ENCODE data around the gene EXD3. TPM values are rescaled to one million over a fixed set of nuclear protein-coding genes. Genes with fewer than 3 reads are reported as not detected.
A peak's percentile ranks its signal among the peaks of the same experiment; 100 is the strongest.

The EXD3 gene
- polyA plus RNA-seq, 2 of the 4 experiments (the other 2 are of a cell fraction) = 3.4 to 4.5 TPM

- Histone ChIP-seq H3K9me3 (no peaks in the 10 kb centered on the region), H3K4me2 (no peak overlapping the region), H3K27ac (no peak overlapping the region), H3K4me3 (no peak overlapping the region), H3K4me1 (no peaks in the 10 kb centered on the region)
- FAIRE-seq (no peak), DNase-seq (ENCODE audit: low read depth in 1 of 2, low spot score in 1 of 2) (no peak), ATAC-seq (peak; percentile 11 to 16; a peak in 2 of 6 replicates)
- TF ChIP-seq CHD4 (IDR thresholded peaks at IDR 0.05; ENCODE audit: borderline replicate concordance) (no peak), TP53 (CRISPR knock-in tag; IDR thresholded peaks at IDR 0.05) (no peak), ESRRA (IDR thresholded peaks at IDR 0.05; ENCODE audit: borderline replicate concordance, low read length) (no peak), HES2 (IDR thresholded peaks at IDR 0.05) (no peak), USF2 (IDR thresholded peaks at IDR 0.05) (no peak), RNF2 (IDR thresholded peaks at IDR 0.05; ENCODE audit: borderline replicate concordance, low read depth) (no peak), CTCF (IDR thresholded peaks at IDR 0.05) (no peak), NFE2L2 (conservative IDR thresholded peaks at IDR 0.05; ENCODE audit: low read length) (no peak), EP300 (IDR thresholded peaks at IDR 0.05) (no peak), TFCP2L1 (CRISPR knock-in tag; IDR thresholded peaks at IDR 0.05) (no peak), NPAS2 (CRISPR knock-in tag; IDR thresholded peaks at IDR 0.05; ENCODE audit: borderline replicate concordance) (no peak), ZFP36 (IDR thresholded peaks at IDR 0.05; ENCODE audit: borderline replicate concordance, partially characterized antibody) (no peak), EHMT2 (IDR thresholded peaks at IDR 0.05; ENCODE audit: low read depth) (no peak), HOXB5 (CRISPR knock-in tag; IDR thresholded peaks at IDR 0.05) (no peak), EHF (CRISPR knock-in tag; IDR thresholded peaks at IDR 0.05) (no peak)
- CTCF ChIA-PET = interaction anchor here (1.0 to 1.1 kb wide), 3 partner anchors 9 to 81 kb away, joined by 3 to 4 read pairs (median 3); partner anchors contain the start of genes EXD3, NOXA1 and NRARP
- WGBS (ENCODE audit: missing lambda C conversion rate) = 65% methylated on average over 16 of the region's 27 CpGs
- POLR2A ChIA-PET = interaction anchor here (0.6 kb wide), 1 partner anchor 71 kb away, joined by 3 read pairs; no protein-coding TSS in a partner anchor
Measured at GRCh38 chr9:137383081-137383783, 39.7 kb downstream of the EXD3 start.

GRCh38 chr9:137382444-137383080 is 40.4 kb downstream of the EXD3 start:
- TF ChIP-seq RAD21 (conservative IDR thresholded peaks at IDR 0.05 in 1 of 2, IDR thresholded peaks at IDR 0.05 in 1 of 2) = no peak
- no peak for TF ChIP-seq MAFK (IDR thresholded peaks at IDR 0.05; ENCODE audit: partially characterized antibody)
- no peak for TF ChIP-seq SMC3 (IDR thresholded peaks at IDR 0.05)
- no peak for TF ChIP-seq NFE2L2 (conservative IDR thresholded peaks at IDR 0.05; ENCODE audit: low read length)
- no peak for TF ChIP-seq PBX3 (IDR thresholded peaks at IDR 0.05)
- no peak for TF ChIP-seq EHMT2 (IDR thresholded peaks at IDR 0.05; ENCODE audit: low read depth)
- no peak for TF ChIP-seq CTCF (IDR thresholded peaks at IDR 0.05)
- 81% methylated on average over 12 of the region's 25 CpGs for WGBS (ENCODE audit: missing lambda C conversion rate)

More at GRCh38 chr9:137382444-137383080, 40.4 kb downstream of the EXD3 start:
- Histone ChIP-seq H3K9me3 (no peaks in the 10 kb centered on the region), H3K27ac (no peak overlapping the region), H3K4me1 (no peaks in the 10 kb centered on the region), H3K4me2 (no peak overlapping the region), H3K4me3 (no peak overlapping the region)
- CTCF ChIA-PET = interaction anchor here (1.0 to 1.1 kb wide), 2 partner anchors 41 to 81 kb away, joined by 3 to 4 read pairs; partner anchors contain the start of genes EXD3, NOXA1 and NRARP
- FAIRE-seq = no peak
- peak; percentile 17 to 41; a peak in 4 of 6 replicates for ATAC-seq
- no peak for DNase-seq (ENCODE audit: low read depth in 1 of 2, low spot score in 1 of 2)
- POLR2A ChIA-PET = no interaction called here
